Liver (tissue), 3 donors: ENCODE results near the gene ATP11B.

Experiments used
- EGR1 ChIP-seq, 2 donors: IDR thresholded peaks; 2 replicates each; pipeline ENCODE4 v1.6.1; 2016 to 2018; ENCODE audit warnings: antibody characterized with exemption in 2 of 2, low read depth in 2 of 2
- JUND ChIP-seq, 2 donors: IDR thresholded peaks; 2 replicates each; pipeline ENCODE4 v1.6.1; 2016; ENCODE audit warnings: antibody characterized with exemption in 2 of 2
- RAD21 ChIP-seq, 2 donors: IDR thresholded peaks; 2 replicates each; pipeline ENCODE4 v1.6.1; 2016; ENCODE audit warnings: antibody characterized with exemption in 2 of 2, mild to moderate bottlenecking in 2 of 2
- YY1 ChIP-seq: IDR thresholded peaks from 2 replicates; pipeline ENCODE4 v1.6.1; 2016; ENCODE audit warnings: antibody characterized with exemption, mild to moderate bottlenecking
- TF ChIP-seq, protein P1 (sequence below): fragments of 150-350 bp; IDR thresholded peaks from 2 replicates; pipeline ENCODE4 v1.5.1; 2017; ENCODE audit warnings: improper control_type of control experiment, low read depth, low read length; ENCODE audit not compliant: missing input control
- TF ChIP-seq, protein P2 (sequence below): IDR thresholded peaks from 2 replicates; pipeline ENCODE4 v1.6.1; 2016; ENCODE audit warnings: antibody characterized with exemption
- donor health status: healthy.
- donor health status: healthy.

DNA sequence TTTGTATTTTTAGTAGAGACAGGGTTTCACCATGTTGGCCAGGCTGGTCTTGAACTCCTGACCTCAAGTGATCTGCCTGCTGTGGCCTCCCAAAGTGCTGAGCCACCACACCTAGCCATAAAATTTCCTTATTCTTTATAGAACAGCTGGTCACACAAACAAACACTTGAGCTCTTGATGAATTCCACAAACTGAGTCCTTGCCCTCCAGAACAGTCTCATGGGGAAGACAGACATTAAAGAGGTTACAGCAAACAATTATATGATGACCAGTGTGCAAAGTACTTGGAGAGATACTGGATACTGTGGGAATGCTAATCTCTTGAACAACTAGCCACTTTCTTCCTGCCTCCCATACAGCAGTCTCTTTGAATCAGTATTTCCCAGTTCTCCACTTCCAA lies 7.5 kb upstream of the ATP11B start:
- TF ChIP-seq, protein P1, sequence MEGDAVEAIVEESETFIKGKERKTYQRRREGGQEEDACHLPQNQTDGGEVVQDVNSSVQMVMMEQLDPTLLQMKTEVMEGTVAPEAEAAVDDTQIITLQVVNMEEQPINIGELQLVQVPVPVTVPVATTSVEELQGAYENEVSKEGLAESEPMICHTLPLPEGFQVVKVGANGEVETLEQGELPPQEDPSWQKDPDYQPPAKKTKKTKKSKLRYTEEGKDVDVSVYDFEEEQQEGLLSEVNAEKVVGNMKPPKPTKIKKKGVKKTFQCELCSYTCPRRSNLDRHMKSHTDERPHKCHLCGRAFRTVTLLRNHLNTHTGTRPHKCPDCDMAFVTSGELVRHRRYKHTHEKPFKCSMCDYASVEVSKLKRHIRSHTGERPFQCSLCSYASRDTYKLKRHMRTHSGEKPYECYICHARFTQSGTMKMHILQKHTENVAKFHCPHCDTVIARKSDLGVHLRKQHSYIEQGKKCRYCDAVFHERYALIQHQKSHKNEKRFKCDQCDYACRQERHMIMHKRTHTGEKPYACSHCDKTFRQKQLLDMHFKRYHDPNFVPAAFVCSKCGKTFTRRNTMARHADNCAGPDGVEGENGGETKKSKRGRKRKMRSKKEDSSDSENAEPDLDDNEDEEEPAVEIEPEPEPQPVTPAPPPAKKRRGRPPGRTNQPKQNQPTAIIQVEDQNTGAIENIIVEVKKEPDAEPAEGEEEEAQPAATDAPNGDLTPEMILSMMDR: no peak
- TF ChIP-seq RAD21 (IDR thresholded peaks at IDR 0.05) (no peak), EGR1 (IDR thresholded peaks at IDR 0.05; ENCODE audit: low read depth in 2 of 2) (no peak), YY1 (no peak), JUND (IDR thresholded peaks at IDR 0.05) (no peak)
- TF ChIP-seq, protein P2, sequence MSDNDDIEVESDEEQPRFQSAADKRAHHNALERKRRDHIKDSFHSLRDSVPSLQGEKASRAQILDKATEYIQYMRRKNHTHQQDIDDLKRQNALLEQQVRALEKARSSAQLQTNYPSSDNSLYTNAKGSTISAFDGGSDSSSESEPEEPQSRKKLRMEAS: no peak
